NCI-H226 (cell line): ENCODE results near the gene AXL.
"Not testable (repeated sequence)": the region's sequence is repeated elsewhere in the genome, so short reads cannot be mapped to it uniquely, and the experiment has no call there.

ENCODE experiments used
- DNase-seq: peaks from one replicate; pipeline ENCODE4 v3.0.0-alpha.2; 2015

AXL gene

GRCh38 chr19:41288673-41289530 is 69.9 kb downstream of the AXL start:
- DNase-seq, result no peak

GRCh38 chr19:41289814-41290213 is 70.8 kb downstream of the AXL start:
- DNase-seq, result not testable (repeated sequence)

GRCh38 chr19:41294393-41294792 is 75.4 kb downstream of the AXL start:
- no peak for DNase-seq

- no peak for DNase-seq
Measured at GRCh38 chr19:41295499-41295898, 76.5 kb downstream of the AXL start.

- DNase-seq, result peak; percentile 34
Measured at GRCh38 chr19:41296433-41296871, 77.4 kb downstream of the AXL start.

- no peak for DNase-seq
Measured at GRCh38 chr19:41297628-41298347, 78.8 kb downstream of the AXL start.

- peak; percentile 20 for DNase-seq
Measured at GRCh38 chr19:41298348-41298964, 79.4 kb downstream of the AXL start.

- DNase-seq, result no peak
Measured at GRCh38 chr19:41299046-41299754, 80.2 kb downstream of the AXL start.

- no peak for DNase-seq
Measured at GRCh38 chr19:41299755-41300089, 80.7 kb downstream of the AXL start.

- DNase-seq, result no peak
Measured at GRCh38 chr19:41300555-41300954, 81.5 kb downstream of the AXL start.

- DNase-seq, result no peak
Measured at GRCh38 chr19:41302624-41303351, 83.8 kb downstream of the AXL start.

GRCh38 chr19:41303954-41304353 is 84.9 kb downstream of the AXL start:
- DNase-seq, result no peak

GRCh38 chr19:41304706-41305483 is 85.9 kb downstream of the AXL start:
- no peak for DNase-seq

- no peak for DNase-seq
Measured at GRCh38 chr19:41305927-41306793, 87.1 kb downstream of the AXL start.

GRCh38 chr19:41307090-41307875 is 88.3 kb downstream of the AXL start:
- no peak for DNase-seq

- DNase-seq, result no peak
Measured at GRCh38 chr19:41307954-41308449, 89.0 kb downstream of the AXL start.

- DNase-seq, result peak; percentile 74
Measured at GRCh38 chr19:41308450-41309179, 89.6 kb downstream of the AXL start.

GRCh38 chr19:41309180-41310032 is 90.4 kb downstream of the AXL start:
- DNase-seq, result no peak
